ENCODE results near the gene PHF10. TPM values are rescaled to one million over a fixed set of nuclear protein-coding genes. Genes with fewer than 3 reads are reported as not detected.
A peak's percentile ranks its signal among the peaks of the same experiment; 100 is the strongest.

PHF10 gene
- total and polyA plus RNA-seq, 12 donors: 36.6 to 121 (median 71.8) TPM

- DNase-seq: no peak
- Histone ChIP-seq H3K4me3 (no peak overlapping the region), H3K4me1 (replicated peaks in 1 of 2) (no peaks in the 10 kb centered on the region), H3K36me3 (replicated peaks in 1 of 2) (peaks cover 0 to 62% of the 10 kb centered on the region in 2 donors), H3K27me3 (no peaks in the 10 kb centered on the region), H3K27ac (no peak overlapping the region), H3K9me3 (replicated peaks in 1 of 3) (no peaks in the 10 kb centered on the region)
- TF ChIP-seq CTCF (IDR thresholded peaks at IDR 0.05) (no peak), POLR2A (IDR thresholded peaks at IDR 0.05) (no peak)
- intact Hi-C loops (cut with DNase I): no loop called here
- 78 to 90% (median 85%) methylated on average over 10 of the region's 10 CpGs for whole genome bisulfite sequencing, 4 donors
Observed at GRCh38 chr6:169763881-169764280, 39.6 kb upstream of the PHF10 start.

DNA sequence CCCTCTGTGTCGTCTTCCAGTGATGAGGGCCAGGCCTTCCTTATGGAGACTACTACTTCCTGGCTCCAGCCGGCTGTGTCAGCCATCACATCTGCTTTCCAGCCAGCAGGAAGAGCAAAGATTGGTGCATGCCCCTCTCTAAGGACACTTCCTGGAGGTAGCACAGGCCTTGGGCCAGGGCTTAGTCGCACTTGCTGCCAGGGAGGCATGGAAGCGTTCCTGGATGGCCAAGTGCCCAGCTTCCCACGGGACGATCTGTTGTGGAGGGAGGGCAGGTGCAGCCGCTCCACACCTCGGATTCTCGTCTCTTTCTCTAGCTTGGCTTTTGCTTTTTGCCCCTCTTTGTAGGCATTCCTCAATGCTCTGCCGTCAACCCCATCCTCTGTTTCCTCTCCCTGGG is 39.0 kb upstream of the PHF10 start:
- Histone ChIP-seq H3K4me1 (replicated peaks in 1 of 2) (no peaks in the 10 kb centered on the region), H3K9me3 (replicated peaks in 1 of 3) (no peaks in the 10 kb centered on the region), H3K27me3 (no peaks in the 10 kb centered on the region), H3K36me3 (replicated peaks in 1 of 2) (peaks cover 0 to 62% of the 10 kb centered on the region in 2 donors), H3K27ac (no peak overlapping the region), H3K4me3 (no peak overlapping the region)
- DNase-seq: no peak
- TF ChIP-seq CTCF (IDR thresholded peaks at IDR 0.05) (no peak), POLR2A (IDR thresholded peaks at IDR 0.05) (no peak)
- 77 to 84% (median 82%) methylated on average over 8 to 10 of the region's 10 CpGs for WGBS, 4 donors
- intact Hi-C loops (cut with DNase I): no loop called here

- intact Hi-C loops (cut with DNase I): no loop called here
- Histone ChIP-seq H3K27me3 (no peaks in the 10 kb centered on the region), H3K36me3 (replicated peaks in 1 of 2) (peaks cover 0 to 35% of the 10 kb centered on the region in 2 donors), H3K9me3 (replicated peaks in 1 of 3) (no peaks in the 10 kb centered on the region), H3K4me1 (replicated peaks in 1 of 2) (peaks cover 11 to 19% of the 10 kb centered on the region in 2 donors), H3K4me3 (no peak overlapping the region), H3K27ac (no peak overlapping the region)
- no peak for TF ChIP-seq POLR2A (IDR thresholded peaks at IDR 0.05)
- TF ChIP-seq CTCF (IDR thresholded peaks at IDR 0.05): no peak
- DNase-seq: no peak
- WGBS, 4 donors: 90 to 95% (median 92%) methylated on average over 6 of the region's 6 CpGs
Observed at GRCh38 chr6:169755162-169755561, 30.9 kb upstream of the PHF10 start.

- H3K27me3 ChIP-seq: no peaks in the 10 kb centered on the region
- 7 to 19% (median 10%) methylated on average over 7 to 19 of the region's 19 CpGs for WGBS, 4 donors
- TF ChIP-seq CTCF (IDR thresholded peaks at IDR 0.05) (no peak), POLR2A (IDR thresholded peaks at IDR 0.05) (no peak)
- peaks cover 0 to 6% of the 10 kb centered on the region in 2 donors for H3K36me3 ChIP-seq (replicated peaks in 1 of 2)
- peak overlapping the region; percentile 58 to 86 (median 82) for H3K4me3 ChIP-seq
- DNase-seq: peak in 1 of 7 donors; percentile 7
- peak overlapping the region; percentile 79 to 98 (median 97) for H3K27ac ChIP-seq
- H3K9me3 ChIP-seq (replicated peaks in 1 of 3): no peaks in the 10 kb centered on the region
- peaks cover 11 to 25% of the 10 kb centered on the region in 2 donors for H3K4me1 ChIP-seq (replicated peaks in 1 of 2)
- intact Hi-C loops (cut with DNase I): no loop called here
Observed at GRCh38 chr6:169752074-169752623, 27.8 kb upstream of the PHF10 start.
